A549 (cell line): ENCODE results near the gene STRN3. TPM values are rescaled to one million over a fixed set of nuclear protein-coding genes. Genes with fewer than 3 reads are reported as not detected.
A peak's percentile ranks its signal among the peaks of the same experiment; 100 is the strongest.
"Not testable (repeated sequence)": the region's sequence is repeated elsewhere in the genome, so short reads cannot be mapped to it uniquely, and the experiment has no call there.

Source experiments
- ATAC-seq, 2 experiments: fragments of 200-7000 bp in 1 of 2; fragments of >200 bp in 1 of 2; cut with Nextera tagmentation in 1 of 2; cut with Tn5 transposase in 1 of 2; 3 replicates each; pipeline versions ENCODE4 v1.8.0 to v1.9.1; 2018 to 2020; ENCODE audit warnings: mild to moderate bottlenecking in 1 of 2, moderate library complexity in 1 of 2
- CTCF ChIA-PET: fragments of 300-600 bp; sonication (Branson Sonifier 250); formaldehyde crosslinking; extraction: SDS; loops from one replicate; lab custom pipeline; 2021; ENCODE audit warnings: antibody characterized with exemption, inconsistent platforms; lab: Yijun Ruan, JAX
- POLR2A ChIA-PET: fragments of 350-600 bp; formaldehyde crosslinking; extraction: SDS; loops from one replicate; lab custom pipeline; 2021; ENCODE audit warnings: antibody characterized with exemption, inconsistent platforms; lab: Yijun Ruan, JAX
- DNase-seq, 2 experiments: peaks; one replicate each; pipeline versions ENCODE4 v3.0.0 to v3.0.0-alpha.2; 2011 to 2016; ENCODE audit warnings: low read depth in 1 of 2, low spot score in 1 of 2
- FAIRE-seq: peaks from 2 replicates; lab custom pipeline; 2011; peaks lifted over from hg19 to GRCh38; lab: Jason Lieb, UNC
- H3K27ac ChIP-seq, 2 experiments: fragments of >200 bp; sonication (Bioruptor Twin); formaldehyde crosslinking; 3 replicates each; pipeline ENCODE4 v1.5.1; 2016 to 2017
- H3K4me1 ChIP-seq: fragments of >200 bp; sonication (Bioruptor Twin); formaldehyde crosslinking; 3 replicates; pipeline ENCODE4 v1.6.1; 2016
- H3K4me2 ChIP-seq: fragments of >200 bp; sonication (Bioruptor Twin); formaldehyde crosslinking; 3 replicates; pipeline ENCODE4 v1.6.1; 2016
- H3K4me3 ChIP-seq: fragments of >200 bp; sonication (Bioruptor Twin); formaldehyde crosslinking; 3 replicates; pipeline ENCODE4 v1.5.1; 2016
- H3K9me3 ChIP-seq: fragments of >200 bp; sonication (Bioruptor Twin); formaldehyde crosslinking; 3 replicates; pipeline ENCODE4 v1.6.1; 2016
- ATOH8 ChIP-seq: fragments of 250-450 bp; sonication (Bioruptor Pico); IDR thresholded peaks from 2 replicates; pipeline ENCODE4 v1.5.0; 2020; ENCODE audit warnings: low read depth, mild to moderate bottlenecking, moderate library complexity
- CEBPB ChIP-seq, 2 experiments: fragments of >200 bp in 1 of 2; sonication (Bioruptor Twin) in 1 of 2; formaldehyde crosslinking in 1 of 2; IDR thresholded peaks; 2 replicates each; pipeline ENCODE4 v1.6.1; 2012 to 2016
- ESRRA ChIP-seq: fragments of 150-350 bp; IDR thresholded peaks from 2 replicates; pipeline ENCODE4 v1.6.1; 2014; ENCODE audit warnings: mild to moderate bottlenecking, low read length, borderline replicate concordance
- FOSB ChIP-seq: fragments of 250-450 bp; sonication (Bioruptor Pico); IDR thresholded peaks from 2 replicates; pipeline ENCODE4 v1.5.0; 2020; ENCODE audit warnings: mild to moderate bottlenecking, moderate library complexity
- FOSL2 ChIP-seq, 2 experiments: fragments of 450-650 bp in 1 of 2; fragments of >200 bp in 1 of 2; sonication (Bioruptor Twin) in 1 of 2; formaldehyde crosslinking; IDR thresholded peaks; 2 replicates each; pipeline versions ENCODE4 v1.5.0 to v1.6.1; 2016 to 2020; ENCODE audit warnings: mild to moderate bottlenecking in 1 of 2, moderate library complexity in 1 of 2
- HES2 ChIP-seq: fragments of >200 bp; sonication (Bioruptor Twin); formaldehyde crosslinking; IDR thresholded peaks from 2 replicates; pipeline ENCODE4 v1.6.1; 2016
- HEYL ChIP-seq: fragments of 250-450 bp; sonication (Bioruptor Pico); IDR thresholded peaks from 2 replicates; pipeline ENCODE4 v1.8.0; 2021; ENCODE audit warnings: mild to moderate bottlenecking, moderate library complexity
- HMGXB4 ChIP-seq: fragments of 250-450 bp; sonication (Bioruptor Pico); IDR thresholded peaks from 2 replicates; pipeline ENCODE4 v1.5.0; 2021; ENCODE audit warnings: mild to moderate bottlenecking, moderate library complexity, borderline replicate concordance
- JUNB ChIP-seq: fragments of >200 bp; sonication (Bioruptor Twin); formaldehyde crosslinking; IDR thresholded peaks from 2 replicates; pipeline ENCODE4 v1.6.1; 2016
- MAFK ChIP-seq: fragments of 450-650 bp; IDR thresholded peaks from 2 replicates; pipeline ENCODE4 v1.6.1; 2014; ENCODE audit not compliant: partially characterized antibody
- NFE2L2 ChIP-seq: fragments of 150-350 bp; conservative IDR thresholded peaks from 2 replicates; pipeline ENCODE4 v1.6.1; 2014; ENCODE audit warnings: low read length
- NPAS2 ChIP-seq: fragments of 250-450 bp; sonication (Bioruptor Pico); IDR thresholded peaks from 2 replicates; pipeline ENCODE4 v1.8.0; 2022; ENCODE audit warnings: mild to moderate bottlenecking, moderate library complexity, borderline replicate concordance
- NR3C1 ChIP-seq: fragments of >200 bp; sonication (Bioruptor Twin); formaldehyde crosslinking; IDR thresholded peaks from 3 replicates; pipeline ENCODE4 v1.6.1; 2017
- PHF8 ChIP-seq: fragments of 200-600 bp; sonication (generic); IDR thresholded peaks from 2 replicates; pipeline ENCODE4 v1.6.1; 2016; ENCODE audit warnings: low read depth, mild to moderate bottlenecking, antibody characterized with exemption, moderate library complexity, borderline replicate concordance
- POLR2A ChIP-seq: IDR thresholded peaks from 2 replicates; pipeline ENCODE4 v1.6.1; 2012; ENCODE audit warnings: mild to moderate bottlenecking, low read length
- RARB ChIP-seq: fragments of 250-450 bp; sonication (Bioruptor Pico); IDR thresholded peaks from 2 replicates; pipeline ENCODE4 v1.8.0; 2021; ENCODE audit warnings: mild to moderate bottlenecking, moderate library complexity
- TFCP2L1 ChIP-seq: fragments of 250-450 bp; sonication (Bioruptor Pico); IDR thresholded peaks from 2 replicates; pipeline ENCODE4 v1.5.0; 2021; ENCODE audit warnings: mild to moderate bottlenecking
- ZNF302 ChIP-seq: fragments of 250-450 bp; sonication (Bioruptor Pico); IDR thresholded peaks from 2 replicates; pipeline ENCODE4 v1.9.0; 2021; ENCODE audit warnings: inconsistent platforms, mild to moderate bottlenecking, moderate library complexity
- WGBS: methylation state at CpG from one replicate; pipeline ENCODE4 v1.1.6; 2017; ENCODE audit errors: missing lambda C conversion rate; 5-methylcytosine and 5-hydroxymethylcytosine counted together
- polyA plus RNA-seq, 4 experiments: library from polyadenylated mRNA; depleted of rRNA in 3 of 4; stranded (reverse); fragments of >200 nt; fragmentation: RNase III in 1 of 4; extraction: RNeasy Plus Mini Kit Qiagen cat#74134 plus additional on column Dnase treatment in 1 of 4; gene quantifications; 2 replicates in 3 of 4; 3 replicates in 1 of 4; pipeline ENCODE4 v1.2.3, GENCODE V29; 2011 to 2017
- TF ChIP-seq, protein P1 (sequence below): fragments of 450-650 bp; IDR thresholded peaks from 2 replicates; pipeline ENCODE4 v1.6.1; 2014; ENCODE audit warnings: antibody characterized with exemption
- TF ChIP-seq, protein P2 (sequence below): IDR thresholded peaks from 2 replicates; pipeline ENCODE4 v1.6.1; 2012

STRN3 gene
- polyA plus RNA-seq, 2 of the 4 experiments (the other 2 are of a cell fraction), result 22.1 to 44.8 TPM

DNA sequence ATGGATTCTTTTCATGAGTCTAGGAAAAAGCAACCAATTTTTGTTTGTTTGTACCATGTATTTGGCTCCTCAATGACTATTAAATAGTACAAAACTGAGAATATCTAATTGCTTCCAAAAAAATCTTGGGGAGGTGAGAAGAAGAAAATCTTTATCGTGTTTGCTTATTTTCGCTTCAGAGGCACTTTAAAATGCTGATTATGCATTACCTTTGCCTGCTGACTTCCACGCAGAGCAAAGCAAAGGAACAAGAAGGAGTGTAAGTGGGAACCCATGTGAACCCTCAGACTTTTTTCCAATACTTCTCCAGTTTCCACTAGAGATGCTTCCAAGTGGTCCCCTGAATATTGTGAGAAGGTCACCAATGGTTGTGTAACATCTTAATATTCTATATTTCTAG, 43.2 kb upstream of the STRN3 start:
- POLR2A ChIA-PET, result no interaction called here
- Histone ChIP-seq H3K27ac (no peak overlapping the region), H3K4me2 (no peak overlapping the region), H3K4me1 (no peaks in the 10 kb centered on the region), H3K9me3 (no peaks in the 10 kb centered on the region), H3K4me3 (no peak overlapping the region)
- no peak for DNase-seq
- TF ChIP-seq FOSB (CRISPR knock-in tag), result no peak
- peak; percentile 86 for TF ChIP-seq MAFK
- no peak for TF ChIP-seq TFCP2L1
- no peak for TF ChIP-seq FOSL2 (IDR thresholded peaks at IDR 0.05)
- TF ChIP-seq FOSL2 (CRISPR knock-in tag; IDR thresholded peaks at IDR 0.05), result no peak
- no peak for ATAC-seq
- WGBS, result 90% methylated on average over 3 of the region's 3 CpGs
- CTCF ChIA-PET, result interaction anchor here (1.3 kb wide), 2 partner anchors 13 to 87 kb away, joined by 3 to 4 read pairs; no protein-coding TSS in a partner anchor
- no peak for FAIRE-seq

DNA sequence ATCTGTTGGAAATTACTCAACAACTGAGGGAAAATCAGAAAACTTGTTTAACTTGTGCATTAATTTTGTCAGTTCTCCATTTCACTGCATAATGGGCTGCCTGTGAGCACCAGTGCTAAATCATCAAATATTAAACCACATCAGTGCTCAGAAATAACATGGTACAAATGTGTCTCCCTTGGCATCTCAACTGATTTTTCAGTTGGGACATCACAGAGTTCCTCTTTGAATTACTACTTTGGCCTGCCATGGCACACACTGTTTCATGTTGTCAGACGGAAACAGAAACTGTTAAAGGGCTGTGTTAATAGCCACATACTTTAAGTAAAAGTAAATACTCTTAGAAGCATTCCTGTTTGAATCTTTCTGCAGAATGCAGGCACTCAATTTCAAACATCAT, 42.1 kb upstream of the STRN3 start:
- 94% methylated on average over 1 of the region's 1 CpG for WGBS
- no peak overlapping the region for H3K4me2 ChIP-seq
- H3K4me1 ChIP-seq, result no peaks in the 10 kb centered on the region
- ChIA-PET CTCF (interaction anchor here (1.3 to 2.6 kb wide), 2 partner anchors 14 kb away, joined by 4 to 7 read pairs; no protein-coding TSS in a partner anchor), POLR2A (no interaction called here)
- FAIRE-seq, result no peak
- no peak for ATAC-seq
- no peaks in the 10 kb centered on the region for H3K9me3 ChIP-seq
- TF ChIP-seq POLR2A, result no peak
- no peak for DNase-seq
- no peak overlapping the region for H3K4me3 ChIP-seq
- H3K27ac ChIP-seq, result no peak overlapping the region

GRCh38 chr14:31062908-31063307, 36.7 kb upstream of the STRN3 start:
- H3K9me3 ChIP-seq, ATAC-seq, POLR2A ChIA-PET, DNase-seq, H3K27ac ChIP-seq, H3K4me2 ChIP-seq, H3K4me3 ChIP-seq, FAIRE-seq: not testable (repeated sequence)
- H3K4me1 ChIP-seq, result peaks cover 21% of the 10 kb centered on the region
- CTCF ChIA-PET, result interaction anchor here (0.9 to 2.6 kb wide), 2 partner anchors 12 to 20 kb away, joined by 3 to 5 read pairs; no protein-coding TSS in a partner anchor
- WGBS, result 79% methylated on average over 8 of the region's 8 CpGs

- ChIA-PET CTCF (interaction anchor here (1.0 to 1.8 kb wide), 3 partner anchors 18 to 80 kb away, joined by 4 read pairs; no protein-coding TSS in a partner anchor), POLR2A (interaction anchor here (1.8 kb wide), 1 partner anchor 34 kb away, joined by 9 read pairs; the partner anchor contains the start of gene STRN3)
- peaks cover 21% of the 10 kb centered on the region for H3K4me1 ChIP-seq
- no peak for DNase-seq
- WGBS, result 91% methylated on average over 6 of the region's 6 CpGs
- FAIRE-seq, result no peak
- H3K9me3 ChIP-seq, result no peaks in the 10 kb centered on the region
- H3K4me2 ChIP-seq, result no peak overlapping the region
- no peak for ATAC-seq
- peak overlapping the region in 1 of 2 experiments; percentile 6; a peak in 1 of 6 replicates for H3K27ac ChIP-seq
- no peak overlapping the region for H3K4me3 ChIP-seq
- no peak for TF ChIP-seq NR3C1
- TF ChIP-seq NPAS2 (CRISPR knock-in tag), result no peak
- no peak for TF ChIP-seq RARB (CRISPR knock-in tag)
- TF ChIP-seq HMGXB4, result no peak
- no peak for TF ChIP-seq PHF8
- no peak for TF ChIP-seq HES2
- no peak for TF ChIP-seq ESRRA
- no peak for TF ChIP-seq CEBPB (IDR thresholded peaks at IDR 0.05)
- no peak for TF ChIP-seq NFE2L2
- TF ChIP-seq ZNF302 (CRISPR knock-in tag), result no peak
- TF ChIP-seq HEYL (CRISPR knock-in tag), result no peak
- TF ChIP-seq, protein P1, sequence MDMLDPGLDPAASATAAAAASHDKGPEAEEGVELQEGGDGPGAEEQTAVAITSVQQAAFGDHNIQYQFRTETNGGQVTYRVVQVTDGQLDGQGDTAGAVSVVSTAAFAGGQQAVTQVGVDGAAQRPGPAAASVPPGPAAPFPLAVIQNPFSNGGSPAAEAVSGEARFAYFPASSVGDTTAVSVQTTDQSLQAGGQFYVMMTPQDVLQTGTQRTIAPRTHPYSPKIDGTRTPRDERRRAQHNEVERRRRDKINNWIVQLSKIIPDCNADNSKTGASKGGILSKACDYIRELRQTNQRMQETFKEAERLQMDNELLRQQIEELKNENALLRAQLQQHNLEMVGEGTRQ, result no peak
- TF ChIP-seq TFCP2L1, result no peak
- TF ChIP-seq, protein P2, sequence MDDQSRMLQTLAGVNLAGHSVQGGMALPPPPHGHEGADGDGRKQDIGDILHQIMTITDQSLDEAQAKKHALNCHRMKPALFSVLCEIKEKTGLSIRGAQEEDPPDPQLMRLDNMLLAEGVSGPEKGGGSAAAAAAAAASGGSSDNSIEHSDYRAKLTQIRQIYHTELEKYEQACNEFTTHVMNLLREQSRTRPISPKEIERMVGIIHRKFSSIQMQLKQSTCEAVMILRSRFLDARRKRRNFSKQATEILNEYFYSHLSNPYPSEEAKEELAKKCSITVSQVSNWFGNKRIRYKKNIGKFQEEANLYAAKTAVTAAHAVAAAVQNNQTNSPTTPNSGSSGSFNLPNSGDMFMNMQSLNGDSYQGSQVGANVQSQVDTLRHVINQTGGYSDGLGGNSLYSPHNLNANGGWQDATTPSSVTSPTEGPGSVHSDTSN, result no peak
- no peak for TF ChIP-seq JUNB
- no peak for TF ChIP-seq POLR2A
- TF ChIP-seq ATOH8 (CRISPR knock-in tag), result no peak
- TF ChIP-seq, all 56 proteins: peak for 0
These were observed 34.2 kb upstream of the STRN3 start for GRCh38 chr14:31060253-31060875.
